Measurements from ENCODE around the gene COL9A3. TPM values are rescaled to one million over a fixed set of nuclear protein-coding genes. Genes with fewer than 3 reads are reported as not detected.

Gene COL9A3
- total RNA-seq, 1 donor from 2014 or later, result 8.9 TPM

DNA sequence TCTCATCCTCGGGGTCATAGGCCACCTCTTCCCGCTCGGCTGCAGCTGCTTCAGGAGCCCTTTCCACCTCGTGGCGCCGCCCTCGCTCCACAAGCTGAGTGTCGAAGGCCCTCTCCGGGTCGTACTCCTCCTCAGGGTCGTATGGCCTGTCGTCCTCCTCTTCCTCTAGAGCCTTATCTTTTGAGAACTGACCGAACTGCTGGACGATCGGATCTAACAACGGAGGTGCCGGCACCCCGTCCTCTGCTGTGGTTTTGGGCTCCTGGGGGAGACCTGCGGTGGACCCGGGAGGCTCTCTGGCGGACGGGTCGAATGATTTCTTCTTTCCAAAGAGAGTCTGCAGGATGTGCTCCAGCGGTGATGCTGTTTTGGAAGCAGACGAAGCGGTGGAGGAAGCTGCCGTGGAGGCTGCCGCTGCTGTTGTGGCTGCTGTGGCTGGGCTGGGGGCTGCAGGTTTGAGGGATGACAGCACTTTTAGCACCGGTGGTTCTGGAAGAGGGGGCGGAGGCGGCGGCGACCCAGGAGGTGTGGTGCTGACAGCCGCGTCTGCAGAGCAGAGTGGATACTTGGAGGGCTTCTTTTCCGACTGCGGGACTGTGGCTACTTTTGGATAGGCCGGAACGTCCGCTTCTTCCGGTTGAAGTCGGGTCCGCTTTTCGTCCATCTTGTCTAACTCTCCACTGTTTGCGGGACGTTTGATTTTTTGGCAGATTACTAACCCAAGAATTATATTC lies 65.0 kb downstream of the COL9A3 start:
- TF ChIP-seq CTCF (IDR thresholded peaks at IDR 0.05), result no peak
- Mint-ChIP-seq H3K27me3 (ENCODE audit: low read depth) (no peaks in the 10 kb centered on the region), H3K36me3 (ENCODE audit: low read depth) (peaks cover 14% of the 10 kb centered on the region), H3K9me3 (ENCODE audit: low read depth) (no peaks in the 10 kb centered on the region), H3K27ac (ENCODE audit: unreplicated experiment) (no peak overlapping the region), H3K4me1 (ENCODE audit: low read depth) (peaks cover 5% of the 10 kb centered on the region), H3K4me3 (ENCODE audit: unreplicated experiment) (no peak overlapping the region)
- DNase-seq (ENCODE audit: low spot score), result peak; percentile 78

- peaks cover 17% of the 10 kb centered on the region for H3K36me3 Mint-ChIP-seq (ENCODE audit: low read depth)
- H3K9me3 Mint-ChIP-seq (ENCODE audit: low read depth), result no peaks in the 10 kb centered on the region
- H3K4me1 Mint-ChIP-seq (ENCODE audit: low read depth), result peaks cover 11% of the 10 kb centered on the region
- DNase-seq (ENCODE audit: low spot score), result peak; percentile 32
- H3K27me3 Mint-ChIP-seq (ENCODE audit: low read depth), result no peaks in the 10 kb centered on the region
- no peak for TF ChIP-seq CTCF (IDR thresholded peaks at IDR 0.05)
- H3K4me3 Mint-ChIP-seq (ENCODE audit: unreplicated experiment), result no peak overlapping the region
- H3K27ac Mint-ChIP-seq (ENCODE audit: unreplicated experiment), result no peak overlapping the region
Measured at GRCh38 chr20:62882426-62882825, 65.6 kb downstream of the COL9A3 start.

DNA sequence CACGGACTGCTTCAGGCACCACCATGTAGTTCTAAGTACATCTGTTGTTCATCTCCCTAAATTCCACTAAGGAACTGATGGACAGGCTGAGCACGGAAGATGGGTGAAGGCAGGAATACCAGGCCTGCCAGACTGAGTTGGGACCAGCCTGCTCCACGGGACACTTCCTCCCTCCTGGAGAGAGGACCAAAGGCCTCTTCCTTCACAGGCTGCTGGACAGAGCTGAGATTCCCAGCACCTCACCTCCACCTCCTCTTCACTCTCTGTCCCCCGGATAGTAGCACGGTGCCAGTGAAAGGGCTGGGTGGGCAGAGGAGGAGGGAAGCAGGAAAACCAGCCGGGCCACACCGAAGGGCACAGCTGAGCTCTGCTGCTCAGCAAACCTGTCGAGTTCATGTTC lies 67.7 kb downstream of the COL9A3 start:
- peak; percentile 51 for DNase-seq (ENCODE audit: low spot score)
- H3K27ac Mint-ChIP-seq (ENCODE audit: unreplicated experiment), result no peak overlapping the region
- H3K36me3 Mint-ChIP-seq (ENCODE audit: low read depth), result peaks cover 21% of the 10 kb centered on the region
- H3K4me1 Mint-ChIP-seq (ENCODE audit: low read depth), result peaks cover 20% of the 10 kb centered on the region
- TF ChIP-seq CTCF (IDR thresholded peaks at IDR 0.05), result no peak
- H3K9me3 Mint-ChIP-seq (ENCODE audit: low read depth), result no peaks in the 10 kb centered on the region
- H3K4me3 Mint-ChIP-seq (ENCODE audit: unreplicated experiment), result no peak overlapping the region
- H3K27me3 Mint-ChIP-seq (ENCODE audit: low read depth), result no peaks in the 10 kb centered on the region

DNA sequence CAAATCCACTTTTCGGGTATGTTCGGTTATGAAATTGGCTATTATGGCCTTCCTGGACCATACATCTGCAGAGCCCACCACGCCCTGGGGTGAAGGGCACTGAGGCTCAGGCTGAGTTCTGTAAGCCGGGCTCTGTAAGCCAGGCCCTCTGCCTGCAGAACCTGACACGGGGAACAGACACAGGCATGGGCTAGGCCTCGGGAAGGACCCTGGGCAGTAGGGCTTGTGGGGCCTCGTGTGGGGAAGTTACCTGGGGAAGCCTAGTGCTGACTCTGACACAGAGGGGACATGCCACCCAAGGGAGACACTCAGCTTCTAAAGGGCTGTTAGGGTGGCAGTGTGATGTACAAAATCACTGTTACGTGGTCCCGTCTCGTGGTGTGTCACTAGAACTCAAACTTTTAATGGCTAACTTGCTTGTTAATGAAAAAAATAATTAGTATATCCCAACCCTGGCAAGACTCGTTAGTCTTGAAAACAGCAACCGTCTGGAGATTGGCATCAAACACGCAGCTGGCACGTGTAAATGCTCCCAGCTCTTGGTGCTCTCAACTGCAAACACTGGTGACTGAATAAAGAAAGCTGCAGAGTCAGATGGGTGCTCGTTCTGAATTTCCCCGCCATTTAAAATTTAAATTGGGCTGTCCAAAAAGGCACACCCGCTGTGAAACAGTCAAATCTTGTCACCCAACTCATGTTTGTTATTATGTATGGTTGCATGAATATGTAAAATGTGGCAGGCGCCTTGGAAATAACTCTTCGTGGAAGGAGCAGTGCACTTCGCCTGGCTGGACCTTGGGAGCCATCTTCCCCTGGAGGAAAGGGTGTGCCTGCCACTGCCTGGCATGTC lies 68.4 kb downstream of the COL9A3 start:
- Mint-ChIP-seq H3K4me3 (ENCODE audit: unreplicated experiment) (no peak overlapping the region), H3K9me3 (ENCODE audit: low read depth) (no peaks in the 10 kb centered on the region), H3K4me1 (ENCODE audit: low read depth) (peaks cover 20% of the 10 kb centered on the region), H3K27me3 (ENCODE audit: low read depth) (no peaks in the 10 kb centered on the region), H3K36me3 (ENCODE audit: low read depth) (peaks cover 24% of the 10 kb centered on the region), H3K27ac (ENCODE audit: unreplicated experiment) (no peak overlapping the region)
- TF ChIP-seq CTCF (IDR thresholded peaks at IDR 0.05), result no peak
- peak; percentile 57 for DNase-seq (ENCODE audit: low spot score)

GRCh38 chr20:62885896-62886708 lies 69.3 kb downstream of the COL9A3 start:
- H3K36me3 Mint-ChIP-seq (ENCODE audit: low read depth), result peaks cover 30% of the 10 kb centered on the region
- H3K9me3 Mint-ChIP-seq (ENCODE audit: low read depth), result no peaks in the 10 kb centered on the region
- no peaks in the 10 kb centered on the region for H3K27me3 Mint-ChIP-seq (ENCODE audit: low read depth)
- no peak for TF ChIP-seq CTCF (IDR thresholded peaks at IDR 0.05)
- H3K4me1 Mint-ChIP-seq (ENCODE audit: low read depth), result peaks cover 20% of the 10 kb centered on the region
- no peak overlapping the region for H3K4me3 Mint-ChIP-seq (ENCODE audit: unreplicated experiment)
- peak; percentile 74 for DNase-seq (ENCODE audit: low spot score)
- H3K27ac Mint-ChIP-seq (ENCODE audit: unreplicated experiment), result no peak overlapping the region

All from chondrocyte (in vitro differentiated cells).